AG09319 (cell line): ENCODE measurements around the gene SH2D6.

Source experiments
- DNase-seq: peaks from one replicate; pipeline ENCODE4 v3.0.0-alpha.2; 2010; ENCODE audit warnings: low read depth; ENCODE audit errors: extremely low read depth
- CTCF ChIP-seq: IDR thresholded peaks from 2 replicates; pipeline ENCODE4 v1.5.1; 2011; ENCODE audit warnings: low read depth, mild to moderate bottlenecking, inconsistent platforms, low read length, moderate library complexity

Gene SH2D6

GRCh38 chr2:85462322-85462721 lies 43.8 kb downstream of the SH2D6 start:
- no peak for DNase-seq
- TF ChIP-seq CTCF = no peak

- TF ChIP-seq CTCF = no peak
- no peak for DNase-seq
Measured at GRCh38 chr2:85468096-85468703, 49.7 kb downstream of the SH2D6 start.

GRCh38 chr2:85468704-85469349 lies 50.3 kb downstream of the SH2D6 start:
- no peak for TF ChIP-seq CTCF
- DNase-seq = no peak

GRCh38 chr2:85470850-85471800 lies 52.6 kb downstream of the SH2D6 start:
- no peak for DNase-seq
- TF ChIP-seq CTCF = no peak

GRCh38 chr2:85472261-85472660 lies 53.7 kb downstream of the SH2D6 start:
- no peak for TF ChIP-seq CTCF
- no peak for DNase-seq

- TF ChIP-seq CTCF = no peak
Measured at GRCh38 chr2:85475799-85476490, 57.4 kb downstream of the SH2D6 start.

More at GRCh38 chr2:85475799-85476490, 57.4 kb downstream of the SH2D6 start:
- DNase-seq = no peak
